GM20431 (cell line): ENCODE measurements around the gene ZCCHC7.
"Not testable (repeated sequence)": the region's sequence is repeated elsewhere in the genome, so short reads cannot be mapped to it uniquely, and the experiment has no call there.

Source experiments
- in situ Hi-C: fragments of 300-500 bp; cut with MseI, MboI; formaldehyde crosslinking; loops from one replicate; pipeline ENCODE4 v1.15.0; 2020; ENCODE audit warnings: low sequenced_read_pairs; ENCODE audit not compliant: unreplicated experiment

The ZCCHC7 gene

DNA sequence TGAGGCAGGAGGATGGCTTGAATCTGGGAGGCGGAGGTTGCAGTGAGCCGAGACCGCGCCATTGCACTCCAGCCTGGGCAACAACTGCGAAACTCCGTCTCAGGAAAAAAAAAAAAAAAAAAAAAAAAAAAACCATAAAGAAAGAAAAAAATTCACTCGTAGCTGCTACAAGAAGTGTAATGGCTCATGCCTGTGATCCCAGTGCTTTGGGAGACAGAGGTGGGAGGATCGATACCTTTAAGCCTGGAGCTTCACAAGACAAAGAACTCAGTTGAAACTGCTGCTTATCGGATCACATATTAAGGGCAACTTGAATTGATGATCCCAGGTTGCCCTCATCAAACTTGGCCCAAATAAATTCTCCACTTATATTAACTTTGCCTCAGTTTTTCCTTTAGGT is 1.0 kb upstream of the ZCCHC7 start:
- in situ Hi-C loops = no loop called here

DNA sequence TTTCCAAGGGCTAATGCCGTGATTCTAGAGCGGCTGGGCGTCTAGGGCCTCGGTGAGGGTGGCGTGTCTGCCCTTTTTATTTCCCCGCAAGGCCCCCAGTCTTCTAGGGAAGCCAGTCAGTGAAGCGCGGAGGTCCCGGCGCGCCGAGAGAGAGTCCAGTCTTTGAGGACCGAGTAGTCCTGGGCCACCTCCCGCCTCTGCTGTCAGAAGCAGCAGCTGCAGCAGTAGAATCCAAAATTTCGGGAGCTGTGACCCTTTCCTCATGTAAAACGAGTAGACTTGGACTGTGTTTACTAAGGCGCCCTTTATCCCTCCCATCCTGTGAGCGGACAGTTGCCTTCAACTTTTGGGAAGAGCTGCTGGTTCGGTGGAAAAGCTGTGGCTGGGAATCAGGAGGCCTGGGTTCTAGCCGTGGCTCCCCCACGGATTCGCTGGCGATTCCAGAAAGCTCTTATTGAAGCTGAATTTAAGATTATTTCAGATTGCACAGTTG is 515 bp downstream of the ZCCHC7 start:
- in situ Hi-C loops = not testable (repeated sequence)

DNA sequence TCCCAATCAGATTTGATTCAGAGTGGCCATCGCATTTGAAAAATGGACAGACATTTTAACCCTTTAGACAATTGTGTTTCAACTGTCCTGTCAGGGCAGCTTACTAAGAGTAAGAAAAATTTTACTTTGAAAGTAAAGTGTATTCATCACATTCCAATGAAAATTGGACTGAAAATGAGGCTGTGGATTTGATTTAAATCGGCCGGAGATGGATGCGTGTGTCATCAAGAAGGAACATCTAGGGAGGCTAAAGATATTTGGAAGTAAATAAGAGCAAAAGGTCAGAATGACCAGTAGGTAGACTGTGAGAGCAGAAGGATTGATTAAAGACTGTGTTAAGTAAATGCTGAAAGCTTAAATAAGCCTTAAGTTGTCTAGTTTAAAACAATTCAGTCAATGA is 1.5 kb downstream of the ZCCHC7 start:
- in situ Hi-C loops = no loop called here

DNA sequence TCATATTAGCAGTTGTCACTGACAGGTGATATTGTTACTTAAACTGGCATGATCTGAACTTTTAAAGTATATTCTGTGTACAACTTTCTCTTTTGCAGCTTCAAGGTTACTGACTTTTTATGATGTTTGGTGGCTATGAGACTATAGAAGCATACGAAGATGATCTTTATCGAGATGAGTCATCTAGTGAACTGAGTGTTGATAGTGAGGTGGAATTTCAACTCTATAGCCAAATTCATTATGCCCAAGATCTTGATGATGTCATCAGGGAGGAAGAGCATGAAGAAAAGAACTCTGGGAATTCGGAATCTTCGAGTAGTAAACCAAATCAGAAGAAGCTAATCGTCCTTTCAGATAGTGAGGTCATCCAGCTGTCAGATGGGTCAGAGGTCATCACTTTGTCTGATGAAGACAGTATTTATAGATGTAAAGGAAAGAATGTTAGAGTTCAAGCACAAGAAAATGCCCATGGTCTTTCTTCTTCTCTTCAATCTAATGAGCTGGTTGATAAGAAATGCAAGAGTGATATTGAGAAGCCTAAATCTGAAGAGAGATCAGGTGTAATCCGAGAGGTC is 5.9 kb downstream of the ZCCHC7 start:
- in situ Hi-C loops = no loop called here

DNA sequence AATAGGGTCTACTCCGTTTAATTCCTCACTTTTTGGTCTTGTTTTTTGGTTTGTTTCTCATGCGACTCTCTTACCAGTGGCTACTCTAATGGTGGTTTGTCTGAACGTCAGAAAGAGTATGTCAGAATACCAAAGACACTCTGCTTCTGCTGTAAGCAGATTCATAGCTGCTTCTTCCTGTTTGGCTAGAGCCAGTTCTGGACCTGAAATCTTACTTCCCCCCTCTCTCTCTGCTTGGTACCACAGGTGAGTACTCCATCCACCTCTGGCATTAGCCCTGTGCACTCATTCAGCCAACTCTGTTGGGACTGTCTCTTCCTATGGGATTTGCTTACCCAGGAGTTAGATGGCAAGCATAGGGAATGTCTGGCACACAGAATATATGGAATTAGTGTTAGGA is 6.6 kb downstream of the ZCCHC7 start:
- in situ Hi-C loops = no loop called here

DNA sequence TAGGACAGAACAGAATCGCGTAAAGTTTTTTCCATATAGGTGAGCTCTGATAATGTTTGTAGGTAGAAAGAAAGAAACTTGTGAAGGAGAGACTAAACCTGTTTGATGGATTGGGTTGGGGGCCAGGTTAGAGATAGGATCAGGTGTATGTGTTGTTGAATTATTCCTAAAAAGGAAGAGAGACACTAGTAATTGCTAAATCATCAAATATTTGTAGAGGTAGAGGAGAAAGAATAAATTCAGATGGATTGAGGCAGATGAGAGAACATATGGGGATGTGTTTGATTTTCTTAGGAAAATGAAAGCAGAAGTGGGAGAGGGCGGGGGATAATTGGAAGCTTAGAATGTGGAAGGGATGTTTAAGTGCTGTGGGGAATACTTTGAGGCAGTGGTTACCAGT is 7.7 kb downstream of the ZCCHC7 start:
- in situ Hi-C loops = no loop called here

DNA sequence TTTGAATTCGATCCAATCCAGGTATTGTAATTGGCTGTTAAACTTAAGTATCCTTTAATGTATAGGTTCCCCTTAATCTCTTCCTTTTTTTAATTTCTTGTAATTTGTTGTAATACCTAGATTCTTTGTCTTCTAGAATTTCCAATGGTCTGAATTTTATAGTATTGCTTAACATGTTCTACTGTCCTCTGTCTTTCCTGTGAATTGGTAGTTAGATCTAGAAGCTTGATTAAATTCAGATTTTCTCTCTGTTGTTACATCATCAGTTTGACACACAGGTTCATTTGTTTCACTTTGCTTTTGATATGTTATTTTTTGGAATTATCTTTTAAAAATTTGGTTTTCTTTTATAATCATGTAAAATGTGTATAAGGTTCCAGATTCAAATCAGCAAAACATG is 13.8 kb downstream of the ZCCHC7 start:
- in situ Hi-C loops = no loop called here

DNA sequence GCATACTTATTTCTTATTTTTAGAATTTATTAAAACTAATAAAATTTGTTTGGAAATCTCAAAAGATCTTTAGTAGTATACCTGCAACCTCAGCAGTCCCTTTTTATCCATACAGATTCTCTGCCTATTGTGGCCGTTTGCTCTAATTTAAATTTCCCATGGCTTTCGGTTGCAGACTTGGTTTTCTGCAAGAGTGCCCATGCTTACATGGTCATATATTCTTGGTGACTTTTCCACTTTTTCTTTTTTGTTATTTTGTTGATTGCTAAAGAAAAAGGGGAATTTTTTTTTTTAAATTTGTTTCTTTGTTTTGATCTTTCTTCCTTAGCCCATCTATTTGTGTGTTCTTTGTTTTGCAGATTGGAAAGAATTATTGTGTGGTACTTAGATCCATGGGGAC is 20.6 kb downstream of the ZCCHC7 start:
- in situ Hi-C loops = no loop called here

DNA sequence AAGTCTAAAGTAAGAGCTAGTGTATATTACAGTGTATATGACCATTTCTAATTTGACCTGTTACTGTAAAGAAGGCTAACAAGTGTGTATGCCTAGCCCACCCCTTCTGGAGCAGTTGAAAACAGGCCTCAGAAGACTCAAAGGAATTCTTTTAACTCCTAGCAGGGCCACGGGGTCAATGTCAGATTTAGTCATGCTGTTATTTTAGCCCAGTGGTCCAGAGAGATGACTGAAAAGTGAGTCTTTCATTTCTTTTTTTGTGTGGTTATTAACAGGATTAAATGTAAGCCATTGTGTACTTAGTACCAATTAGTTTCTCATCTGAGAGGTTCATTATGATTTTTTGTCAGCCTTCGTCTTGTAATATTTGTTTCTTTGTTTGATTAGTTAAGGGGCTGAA is 24.4 kb downstream of the ZCCHC7 start:
- in situ Hi-C loops = no loop called here

DNA sequence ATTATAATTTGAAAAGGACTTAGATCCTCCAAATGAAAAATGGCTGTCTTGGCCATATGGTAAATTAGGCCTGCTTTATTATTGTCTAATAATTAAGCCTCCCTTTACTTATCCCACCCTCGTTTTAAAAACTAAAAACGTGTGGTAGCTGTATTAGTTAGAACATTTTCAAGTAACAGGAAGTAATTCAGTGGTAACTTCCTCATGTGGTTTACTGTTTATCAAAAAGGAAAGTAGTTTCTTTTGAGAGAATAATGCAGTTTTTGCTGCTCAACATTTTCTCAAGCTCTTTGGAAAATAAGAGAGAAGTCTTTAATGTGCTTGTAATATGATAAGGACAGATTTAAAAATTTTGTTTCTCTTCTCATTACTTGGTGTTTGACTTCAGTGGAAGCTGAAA is 26.0 kb downstream of the ZCCHC7 start:
- in situ Hi-C loops = no loop called here

DNA sequence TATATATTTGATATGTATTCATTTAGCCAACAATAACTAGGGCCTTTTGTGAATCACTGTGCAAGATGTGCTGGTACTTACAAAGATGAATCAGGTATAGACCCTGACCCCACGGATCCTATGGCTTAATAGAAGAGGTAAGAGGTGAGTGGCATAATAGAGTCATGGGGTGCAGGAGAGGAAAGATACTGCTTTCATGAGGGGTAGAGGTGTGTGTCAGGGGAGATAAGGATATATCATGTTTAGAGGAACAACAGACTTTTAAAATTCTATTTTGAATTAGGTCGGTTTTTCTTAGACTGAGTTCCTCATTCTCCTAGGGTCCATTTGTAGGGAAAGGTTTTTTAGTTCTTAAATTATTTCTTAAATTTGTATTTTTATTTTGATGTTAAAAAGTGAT is 27.8 kb downstream of the ZCCHC7 start:
- in situ Hi-C loops = no loop called here

DNA sequence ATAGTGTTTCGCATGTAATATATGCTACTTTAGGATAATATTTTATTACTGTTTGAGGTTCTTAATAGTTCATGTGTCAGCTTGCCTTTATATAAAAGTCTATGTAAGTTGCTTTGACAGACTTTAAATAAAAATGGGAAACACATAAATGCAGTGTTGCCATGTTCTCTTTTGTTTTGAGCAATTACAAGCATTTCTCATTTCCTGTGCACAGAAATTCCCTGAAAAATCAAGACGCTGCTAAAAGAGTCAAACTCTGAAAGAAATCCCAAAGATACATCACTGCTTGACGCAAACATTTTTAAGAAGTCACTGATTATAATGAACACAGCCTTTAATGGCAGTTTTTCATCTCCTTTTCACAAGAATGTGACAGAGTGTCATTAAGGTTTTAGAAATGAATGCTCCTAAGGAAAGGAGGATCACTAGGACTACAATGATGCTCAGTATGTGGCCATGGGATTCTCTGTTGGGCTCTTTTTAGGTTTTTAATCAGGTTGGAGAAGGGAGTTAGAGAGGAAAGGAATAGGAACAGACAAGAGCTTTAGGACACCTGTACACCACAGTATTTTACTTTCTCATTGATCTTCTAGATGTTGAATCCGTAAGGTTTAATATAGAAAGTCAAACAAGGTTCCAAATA is 29.4 kb downstream of the ZCCHC7 start:
- in situ Hi-C loops = no loop called here

DNA sequence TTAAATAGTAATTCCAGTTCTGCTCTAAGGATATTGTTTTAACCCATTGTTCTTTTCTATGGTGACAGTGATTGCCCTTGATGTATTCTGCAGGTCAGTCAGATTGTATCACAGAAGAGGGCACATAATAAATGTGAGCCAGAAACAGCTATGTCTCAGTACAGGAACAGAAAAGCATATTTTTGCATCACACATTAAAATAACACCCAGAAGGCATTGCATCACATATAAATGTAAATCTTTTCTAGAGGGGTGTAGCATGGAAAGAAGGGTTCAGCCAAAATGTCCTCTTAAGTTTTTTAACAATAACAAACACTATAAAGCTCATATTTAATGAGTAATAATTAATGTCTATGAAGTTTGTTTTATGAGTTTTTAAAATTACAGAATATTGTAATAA is 30.0 kb downstream of the ZCCHC7 start:
- in situ Hi-C loops = no loop called here

DNA sequence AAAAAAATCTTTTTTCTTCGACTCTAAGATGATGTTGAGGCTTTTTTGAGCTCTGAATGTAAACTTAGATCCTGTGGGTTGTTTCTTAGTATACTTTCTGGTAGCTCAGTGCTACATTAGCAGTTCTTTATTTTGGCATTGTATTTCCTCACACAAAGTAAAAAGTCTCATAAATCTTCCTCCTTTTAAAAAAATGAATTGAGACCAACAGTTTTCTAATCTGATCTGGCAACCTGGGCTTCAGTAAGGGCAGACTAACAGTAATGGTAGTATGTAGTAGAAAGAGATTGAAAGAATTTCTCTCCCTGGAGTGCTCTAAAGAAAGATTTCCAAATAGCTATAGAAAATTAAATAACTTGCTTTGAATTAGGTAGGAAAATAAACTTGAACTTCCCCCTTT is 31.4 kb downstream of the ZCCHC7 start:
- in situ Hi-C loops = no loop called here

DNA sequence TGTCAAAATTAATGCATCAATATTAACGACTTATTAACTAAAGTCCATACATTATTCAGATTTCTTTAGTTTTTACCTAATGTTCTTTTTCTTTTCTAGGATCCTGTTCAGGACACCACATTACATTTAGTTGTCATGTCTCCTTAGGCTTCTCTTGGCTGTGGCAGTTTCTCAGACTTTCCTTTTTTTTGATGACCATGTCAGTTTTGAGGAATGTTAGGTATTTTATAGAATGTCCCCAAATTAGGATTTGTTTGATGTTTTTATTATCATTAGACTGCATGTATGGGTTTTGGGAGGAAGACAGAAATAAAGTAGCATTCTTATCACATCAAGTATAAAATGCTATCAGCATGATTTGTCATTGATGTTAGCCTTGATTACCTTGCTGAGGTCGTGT is 32.0 kb downstream of the ZCCHC7 start:
- in situ Hi-C loops = no loop called here

DNA sequence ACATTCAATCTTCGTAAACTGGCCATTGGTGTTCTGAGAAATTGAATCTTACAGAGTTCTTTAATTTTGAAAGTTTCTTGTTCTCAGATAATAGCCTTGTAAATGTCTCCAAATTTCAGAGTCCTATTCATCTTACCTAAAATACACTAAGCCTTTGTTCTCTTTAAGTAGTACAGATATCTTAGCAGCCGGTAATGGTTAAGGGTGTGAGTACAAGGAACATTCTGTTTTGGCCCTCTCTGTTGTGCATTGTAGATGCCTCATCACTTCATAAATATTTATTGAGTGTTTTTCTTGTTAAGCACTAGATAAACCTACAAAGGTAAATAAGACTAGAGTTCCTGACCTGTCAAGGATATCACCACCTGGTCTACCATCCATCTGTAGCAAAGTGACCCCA is 35.2 kb downstream of the ZCCHC7 start:
- in situ Hi-C loops = no loop called here

DNA sequence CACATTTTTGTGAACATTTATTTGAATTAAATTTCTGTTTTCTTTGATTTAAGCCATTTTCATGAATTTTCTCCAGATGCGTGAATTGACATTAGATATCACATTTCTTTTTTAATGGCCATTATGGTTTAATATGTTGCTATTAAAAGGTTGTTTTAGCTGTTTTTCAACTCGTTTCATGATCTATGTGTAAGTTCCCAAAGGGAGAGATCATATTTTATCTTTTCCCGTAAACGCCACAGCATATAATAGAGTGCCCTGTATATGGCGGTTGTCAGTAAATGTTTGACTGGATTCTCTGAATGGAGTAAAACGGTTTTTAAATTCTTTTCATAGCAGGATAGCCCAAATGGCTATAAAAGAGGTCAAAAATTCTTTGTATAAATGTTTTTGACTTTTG is 35.8 kb downstream of the ZCCHC7 start:
- in situ Hi-C loops = no loop called here

DNA sequence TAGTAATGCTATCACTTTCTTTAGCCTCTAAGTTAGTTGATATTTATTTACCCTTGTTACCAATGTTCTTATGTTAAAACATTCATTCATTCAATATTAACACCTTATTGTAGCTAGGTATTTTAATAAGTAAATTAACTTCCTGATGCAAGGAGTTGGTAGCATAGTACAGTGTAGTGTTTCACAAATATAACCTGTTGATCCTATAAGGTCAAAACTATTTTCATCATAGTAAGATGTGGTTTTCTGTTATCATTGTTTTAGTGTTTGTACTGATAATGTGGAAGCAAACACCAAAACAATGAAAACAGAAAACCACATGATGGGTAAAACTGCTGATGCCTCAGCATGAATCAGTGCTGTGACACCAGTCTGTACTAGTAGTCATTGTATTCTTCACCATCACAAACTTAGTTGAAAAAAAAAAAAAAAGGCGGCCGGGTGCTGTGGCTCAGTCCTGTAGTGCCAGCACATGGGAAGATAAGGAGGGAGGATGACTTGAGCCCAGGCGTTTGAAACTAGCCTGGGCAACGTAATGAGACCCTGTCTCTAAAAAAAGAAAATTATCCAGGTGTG is 36.5 kb downstream of the ZCCHC7 start:
- in situ Hi-C loops = no loop called here

DNA sequence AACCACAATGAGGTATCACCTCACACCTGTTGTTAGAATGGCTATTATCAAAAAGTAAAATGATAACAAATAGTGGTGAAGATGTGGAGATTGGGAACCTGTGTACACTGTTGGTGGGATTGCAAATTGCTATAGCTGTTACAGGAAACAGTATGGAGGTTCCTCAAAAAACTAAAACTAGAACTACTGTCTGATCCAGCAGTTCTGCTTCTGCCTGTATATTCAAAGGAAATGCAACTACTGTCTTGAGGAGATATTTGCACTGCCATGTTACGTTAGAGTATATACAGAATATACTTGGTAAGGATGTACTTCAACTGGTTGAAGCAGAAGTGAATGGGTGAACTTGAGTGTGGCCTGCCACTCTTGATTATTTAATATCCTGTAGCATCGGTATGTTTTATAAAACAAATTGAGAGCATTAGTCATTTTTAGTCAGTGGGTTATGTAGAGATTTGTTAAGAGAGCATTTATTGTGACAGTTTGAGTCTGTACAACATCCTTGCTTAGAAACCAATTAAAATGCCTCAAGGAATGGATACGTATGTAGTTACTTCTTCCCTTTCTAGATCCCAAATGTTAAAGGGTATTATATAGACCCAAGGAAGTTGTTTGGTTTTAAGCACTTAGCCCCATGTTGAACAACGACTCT is 37.5 kb downstream of the ZCCHC7 start:
- in situ Hi-C loops = no loop called here

DNA sequence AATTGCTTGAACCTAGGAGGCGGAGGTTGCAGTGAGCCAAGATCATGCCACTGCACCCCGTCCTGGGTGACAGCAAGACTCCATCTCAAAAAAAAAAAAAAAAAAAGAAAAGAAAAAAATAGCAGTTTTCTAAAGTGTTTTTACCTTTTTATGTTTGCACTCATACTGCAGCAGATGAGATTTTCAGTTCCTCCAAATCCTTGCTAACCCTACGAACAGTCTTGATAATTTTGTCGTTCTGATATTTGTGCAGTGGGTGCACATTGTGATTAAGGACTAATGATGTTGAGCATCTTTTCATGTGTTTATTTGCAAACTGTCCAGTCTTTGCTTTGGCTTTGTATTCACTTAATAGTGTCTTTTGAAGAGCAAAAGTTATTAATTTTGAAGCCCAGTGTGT is 42.9 kb downstream of the ZCCHC7 start:
- in situ Hi-C loops = no loop called here

DNA sequence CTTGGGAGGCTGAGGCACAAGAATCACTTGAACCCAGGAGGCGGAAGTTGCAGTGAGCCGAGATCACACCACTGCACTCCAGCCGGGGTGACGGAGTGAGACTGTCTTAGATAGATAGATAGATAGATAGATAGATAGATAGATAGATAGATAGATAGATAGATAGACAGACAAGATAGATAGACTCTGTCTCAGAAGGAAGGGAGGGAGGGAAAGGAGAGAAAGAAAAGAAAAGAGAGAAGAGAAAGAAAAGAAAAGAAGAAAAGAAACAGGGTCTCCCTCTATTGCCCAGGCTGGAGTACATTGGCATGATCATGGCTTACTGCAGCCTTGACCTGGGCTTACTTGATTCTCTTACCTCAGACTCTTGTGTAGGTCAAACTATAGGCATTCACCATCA is 44.0 kb downstream of the ZCCHC7 start:
- in situ Hi-C loops = not testable (repeated sequence)
